HG03432 (cell line): Measurements from ENCODE around the gene TTC28.
"Not testable (repeated sequence)": the region's sequence is repeated elsewhere in the genome, so short reads cannot be mapped to it uniquely, and the experiment has no call there.

ENCODE experiments used
- ATAC-seq: cut with Tn5 transposase; IDR thresholded peaks from one replicate; pipeline ENCODE4 v1.9.1; 2021; ENCODE audit warnings: mild to moderate bottlenecking, moderate library complexity; ENCODE audit not compliant: unreplicated experiment

TTC28 gene

DNA sequence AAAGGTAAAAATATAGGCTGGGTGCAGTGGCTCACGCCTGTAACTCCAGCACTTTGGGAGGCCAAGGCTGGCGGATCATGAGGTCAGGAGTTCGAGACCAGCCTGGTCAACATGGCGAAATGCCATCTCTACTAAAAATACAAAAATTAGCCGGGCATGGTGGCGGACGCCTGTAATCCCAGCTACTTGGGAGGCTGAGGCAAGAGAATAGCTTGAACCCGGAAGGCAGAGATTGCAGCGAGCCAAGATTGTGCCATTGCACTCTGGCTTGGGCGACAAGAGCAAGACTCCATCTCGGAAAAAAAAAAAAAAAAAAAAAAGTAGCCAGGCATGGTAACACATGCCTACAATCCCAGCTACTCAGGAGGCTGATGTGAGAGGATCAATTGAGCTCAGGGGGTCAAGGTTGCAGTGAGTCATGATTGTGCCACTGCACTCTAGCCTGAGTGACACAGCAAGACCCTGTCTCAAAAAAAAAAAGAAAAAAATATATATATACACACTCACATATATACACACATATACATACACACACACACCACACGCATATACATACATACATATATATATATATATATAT lies 112.6 kb downstream of the TTC28 start:
- ATAC-seq = not testable (repeated sequence)

DNA sequence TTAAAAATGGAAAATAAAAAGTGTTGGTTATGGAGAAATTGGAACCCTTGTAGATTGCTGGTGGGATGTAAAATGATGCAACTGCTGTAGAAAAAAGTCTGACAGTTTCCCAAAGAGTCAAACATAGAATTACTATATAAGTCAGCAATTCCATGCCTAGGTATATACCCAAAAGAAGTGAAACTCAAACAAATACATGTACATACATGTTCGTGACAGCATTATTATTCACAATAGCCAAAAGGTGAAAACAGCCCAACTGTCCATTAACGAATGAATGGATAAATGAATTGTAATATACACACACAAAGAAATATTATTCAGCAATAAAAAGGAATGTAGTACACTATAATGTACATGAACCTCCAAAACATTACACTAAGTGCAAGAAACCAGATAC lies 116.0 kb downstream of the TTC28 start:
- ATAC-seq = no peak

DNA sequence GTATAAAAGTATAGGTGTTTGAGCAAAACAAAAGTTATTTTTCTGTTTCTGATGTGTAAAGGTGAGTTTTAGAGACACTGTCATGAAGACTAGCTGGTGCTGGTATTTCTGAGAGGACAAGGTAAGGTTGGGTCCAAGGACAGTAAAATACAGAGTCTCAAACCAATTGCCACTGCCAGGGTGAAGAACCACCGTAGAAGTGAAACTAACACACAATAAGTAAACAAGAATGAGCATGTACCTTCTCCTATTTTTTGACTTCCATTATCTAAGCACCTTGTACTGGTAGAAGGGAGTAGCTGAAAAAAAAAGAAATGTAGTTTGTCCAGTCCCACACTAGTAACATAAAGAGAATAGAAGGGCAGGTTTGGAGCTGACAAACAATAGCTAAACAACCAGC lies 117.3 kb downstream of the TTC28 start:
- ATAC-seq = no peak

DNA sequence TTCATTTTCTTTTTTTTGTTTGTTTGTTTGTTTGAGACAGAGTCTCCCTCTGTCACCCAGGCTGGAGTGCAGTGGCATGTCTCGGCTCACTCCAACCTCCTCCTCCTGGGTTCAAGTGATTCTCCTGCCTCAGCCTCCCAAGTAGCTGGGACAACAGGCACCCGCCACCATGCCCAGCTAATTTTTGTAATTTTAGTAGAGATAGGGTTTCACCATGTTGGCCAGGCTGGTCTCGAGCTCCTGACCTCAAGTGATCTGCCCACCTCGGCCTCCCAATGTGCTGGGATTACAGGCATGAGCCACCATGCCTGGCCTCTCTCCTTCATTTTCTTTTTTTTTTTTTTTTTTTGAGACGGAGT lies 118.9 kb downstream of the TTC28 start:
- not testable (repeated sequence) for ATAC-seq

DNA sequence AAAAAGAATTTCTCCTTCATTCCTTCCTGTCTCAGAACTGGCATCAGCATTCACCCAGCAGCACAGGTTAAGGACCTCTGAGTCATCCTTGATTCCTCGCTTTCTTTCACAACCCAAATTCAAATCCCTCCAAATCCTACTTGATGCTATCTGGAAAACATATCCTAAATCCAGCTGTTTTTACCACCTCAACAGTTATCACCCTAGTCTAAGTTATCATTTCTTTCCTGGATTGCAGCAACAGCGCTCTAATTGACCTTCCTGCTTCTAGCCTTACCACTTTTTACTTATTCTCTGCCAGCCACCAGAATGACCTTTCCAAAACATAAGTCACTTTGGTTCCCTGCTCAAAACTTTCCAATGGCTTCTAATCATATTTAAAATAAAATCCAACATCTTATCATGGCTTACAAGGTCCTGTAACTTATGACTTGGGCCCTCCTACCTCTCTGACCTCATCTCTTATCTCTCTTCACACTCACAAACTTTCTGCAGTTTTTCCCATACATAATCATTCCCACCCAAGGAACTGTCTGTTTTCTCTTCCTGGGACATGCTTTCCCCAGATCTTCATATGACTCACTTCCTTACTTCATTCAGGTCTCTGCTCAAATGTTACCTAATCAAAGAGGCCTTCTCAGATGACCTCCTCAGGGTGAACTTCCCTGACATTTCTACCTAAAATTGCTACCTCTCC lies 119.4 kb downstream of the TTC28 start:
- ATAC-seq = no peak

DNA sequence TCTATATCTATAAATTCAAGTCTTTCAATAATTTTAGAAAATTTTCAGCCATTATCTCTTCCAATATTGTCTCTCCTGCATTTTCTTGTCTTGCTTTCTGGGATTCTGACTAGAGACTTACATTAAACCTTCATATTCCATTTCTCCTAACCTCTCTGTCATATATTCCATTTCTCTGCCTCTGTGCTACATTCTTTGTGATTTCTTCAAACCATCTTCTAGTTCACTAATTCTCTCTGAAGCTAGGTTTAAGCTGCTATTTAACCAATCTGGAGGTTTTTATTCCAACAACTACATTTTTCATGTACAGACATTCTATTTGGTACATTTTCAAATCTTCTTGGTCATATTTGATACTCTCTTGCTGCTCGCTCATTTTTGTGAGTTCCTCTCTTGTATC lies 122.5 kb downstream of the TTC28 start:
- no peak for ATAC-seq

DNA sequence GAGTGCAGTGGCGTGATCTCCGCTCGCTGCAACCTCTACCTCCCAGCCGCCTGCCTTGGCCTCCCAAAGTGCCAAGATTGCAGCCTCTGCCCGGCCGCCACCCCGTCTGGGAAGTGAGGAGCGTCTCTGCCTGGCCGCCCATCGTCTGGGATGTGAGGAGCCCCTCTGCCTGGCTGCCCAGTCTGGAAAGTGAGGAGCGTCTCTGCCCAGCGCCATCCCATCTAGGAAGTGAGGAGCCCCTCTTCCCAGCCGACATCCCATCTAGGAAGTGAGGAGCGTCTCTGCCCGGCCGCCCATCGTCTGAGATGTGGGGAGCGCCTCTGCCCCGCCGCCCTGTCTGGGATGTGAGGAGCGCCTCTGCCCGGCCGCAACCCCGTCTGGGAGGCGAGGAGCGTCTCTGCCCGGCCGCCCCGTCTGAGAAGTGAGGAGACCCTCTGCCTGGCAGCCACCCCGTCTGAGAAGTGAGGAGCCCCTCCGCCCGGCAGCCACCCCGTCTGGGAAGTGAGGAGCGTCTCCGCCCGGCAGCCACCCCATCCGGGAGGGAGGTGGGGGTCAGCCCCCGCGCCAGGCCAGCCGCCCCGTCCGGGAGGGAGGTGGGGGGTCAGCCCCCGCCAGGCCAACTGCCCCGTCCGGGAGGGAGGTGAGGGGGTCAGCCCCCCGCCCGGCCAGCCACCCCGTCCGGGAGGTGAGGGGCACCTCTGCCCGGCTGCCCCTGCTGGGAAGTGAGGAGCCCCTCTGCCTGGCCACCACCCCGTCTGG lies 126.4 kb downstream of the TTC28 start:
- ATAC-seq = not testable (repeated sequence)

DNA sequence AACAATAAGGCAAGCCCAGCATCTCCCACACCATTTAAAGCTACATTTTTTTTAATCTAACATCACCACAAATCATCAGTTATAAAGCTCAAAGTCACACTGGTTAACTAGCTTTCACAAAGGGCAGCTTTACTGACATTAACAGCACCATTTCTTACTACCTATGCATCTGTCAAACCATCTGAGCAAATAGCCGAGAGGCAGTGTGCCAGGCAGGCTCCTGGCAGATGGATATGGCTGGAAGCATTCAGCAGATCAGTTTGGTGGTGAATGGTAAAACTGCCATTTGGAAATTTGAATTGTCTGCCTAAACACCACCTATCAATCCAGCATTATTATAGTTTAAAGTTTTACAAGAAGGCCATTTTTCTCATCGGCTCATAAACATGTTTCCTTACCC lies 131.2 kb downstream of the TTC28 start:
- ATAC-seq = no peak

DNA sequence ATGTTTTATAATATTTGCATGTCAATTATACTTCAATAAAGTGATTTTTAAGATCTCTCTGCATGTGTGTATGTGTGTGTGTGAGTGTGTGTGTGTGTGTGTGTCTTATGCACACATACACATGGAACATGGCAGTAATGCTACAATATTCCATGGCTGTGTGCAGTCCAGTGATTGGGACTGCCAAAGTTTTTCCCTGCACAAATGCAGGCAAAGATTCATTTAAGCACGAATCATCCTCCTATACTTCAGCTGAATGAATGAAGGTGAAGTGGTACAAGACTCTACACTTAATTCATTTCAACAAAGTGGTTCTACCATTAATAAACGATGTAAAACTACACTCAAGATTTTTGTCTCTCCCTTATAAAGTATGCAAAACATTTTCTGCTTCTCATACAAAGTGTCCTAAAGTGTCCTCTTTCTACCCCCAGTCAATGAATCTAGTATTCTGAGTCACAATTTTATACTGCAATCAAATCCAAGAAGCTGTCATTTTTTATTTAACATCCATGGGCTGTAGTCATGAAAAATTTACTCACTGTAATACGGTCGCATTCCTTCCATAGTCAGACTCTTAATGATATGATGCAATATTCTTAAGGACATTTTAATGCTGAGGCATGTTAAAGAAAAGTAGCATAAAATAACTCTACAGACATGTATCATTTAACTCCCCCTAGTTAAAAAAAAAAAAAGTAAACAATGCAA lies 132.4 kb downstream of the TTC28 start:
- no peak for ATAC-seq

DNA sequence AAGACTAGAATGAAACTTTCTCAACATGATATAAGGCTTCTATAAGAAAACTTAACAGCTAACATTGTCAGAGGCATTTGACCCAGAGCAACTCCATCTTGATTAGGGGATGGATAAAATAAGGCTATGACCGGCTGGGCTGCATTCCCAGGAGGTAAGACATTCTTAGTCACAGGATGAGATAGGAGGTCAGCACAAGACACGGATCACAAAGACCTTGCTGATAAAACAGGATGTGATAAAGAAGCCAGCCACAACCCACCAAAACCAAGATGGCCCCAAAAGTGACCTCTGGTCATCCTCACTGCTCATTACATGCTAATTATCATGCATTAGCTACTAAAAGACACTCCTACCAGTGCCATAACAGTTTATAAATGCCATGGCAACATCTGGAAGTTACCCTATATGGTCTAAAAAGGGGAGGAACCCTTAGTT lies 135.2 kb downstream of the TTC28 start:
- no peak for ATAC-seq

DNA sequence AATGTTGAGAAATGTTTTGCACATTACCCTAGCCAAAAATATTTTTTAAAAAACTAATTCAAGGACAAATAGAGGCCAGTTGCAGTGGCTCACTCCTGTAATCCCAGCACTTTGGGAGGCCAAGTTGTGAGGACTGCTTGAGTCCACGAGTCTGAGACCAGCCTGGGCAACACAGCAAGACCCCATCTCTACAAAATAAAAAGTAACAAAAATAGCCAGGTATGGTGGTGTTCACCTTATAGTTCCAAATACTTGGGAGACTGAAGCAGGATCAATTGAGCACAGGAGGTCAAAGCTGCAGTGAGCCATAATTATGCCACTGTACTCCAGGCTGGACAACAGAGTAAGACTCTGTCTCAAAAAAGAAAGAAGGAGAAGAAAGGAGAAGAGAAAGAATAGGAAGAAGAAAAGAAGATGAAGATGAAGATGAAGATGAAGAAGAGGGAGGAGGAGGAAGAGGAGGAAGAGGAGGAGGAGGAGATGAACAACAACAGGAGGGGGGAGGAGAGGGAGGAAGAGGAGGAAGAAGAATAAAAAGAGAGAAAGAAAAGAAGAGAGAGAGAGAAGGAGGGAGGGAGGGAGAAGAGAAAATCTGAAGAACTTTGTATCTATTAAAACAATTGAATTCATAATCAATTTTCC lies 136.5 kb downstream of the TTC28 start:
- ATAC-seq = no peak

DNA sequence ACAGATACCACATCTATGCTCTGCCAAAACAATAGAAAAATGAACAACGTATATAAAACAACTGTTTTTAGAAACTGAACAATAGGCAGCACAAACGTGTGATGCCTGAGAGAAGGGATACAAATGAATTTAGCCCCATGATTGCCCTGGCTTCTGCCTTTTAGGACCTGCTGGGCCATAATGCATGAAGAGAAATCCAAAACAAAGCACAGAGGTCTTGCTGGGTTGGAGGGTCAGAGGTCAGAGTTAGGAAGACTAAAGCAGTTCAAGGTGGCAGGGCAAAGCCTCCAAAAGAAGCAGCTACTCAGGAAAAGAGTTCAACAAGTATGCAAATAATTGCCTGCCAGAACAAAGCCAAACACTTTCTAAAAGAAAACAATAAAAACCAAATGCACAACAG lies 138.5 kb downstream of the TTC28 start:
- ATAC-seq = no peak

DNA sequence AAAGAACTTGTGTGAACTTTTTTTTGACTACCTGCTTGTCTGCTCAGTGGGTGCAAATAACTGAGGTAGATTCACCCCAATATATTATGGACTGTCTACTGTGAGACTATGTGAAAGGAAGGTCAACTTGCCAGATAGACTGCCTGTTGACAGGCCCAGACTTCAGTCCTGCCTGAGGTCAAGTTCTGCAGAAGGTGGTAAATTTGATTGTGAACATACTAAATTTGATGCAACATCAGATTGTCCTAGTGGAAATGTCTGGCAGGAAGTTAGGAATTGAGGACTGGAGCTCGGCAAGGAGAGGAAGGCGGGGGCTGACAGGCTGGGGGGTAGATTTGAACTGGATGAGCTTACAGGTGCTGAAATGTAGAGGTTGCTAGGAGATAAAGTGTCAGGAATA lies 140.7 kb downstream of the TTC28 start:
- no peak for ATAC-seq

DNA sequence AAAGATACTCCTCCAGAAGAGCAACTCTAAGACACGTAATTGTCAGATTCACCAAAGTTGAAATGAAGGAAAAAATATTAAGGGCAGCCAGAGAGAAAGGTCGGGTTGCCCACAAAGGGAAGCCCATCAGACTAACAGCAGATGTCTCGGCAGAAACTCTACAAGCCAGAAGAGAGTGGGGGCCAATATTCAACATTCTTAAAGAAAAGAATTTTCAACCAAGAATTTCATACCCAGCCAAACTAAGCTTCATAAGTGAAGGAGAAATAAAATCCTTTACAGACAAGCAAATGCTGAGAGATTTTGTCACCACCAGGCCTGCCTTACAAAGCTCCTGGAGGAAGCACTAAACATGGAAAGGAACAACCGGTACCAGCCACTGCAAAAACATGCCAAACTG lies 149.1 kb downstream of the TTC28 start:
- not testable (repeated sequence) for ATAC-seq

DNA sequence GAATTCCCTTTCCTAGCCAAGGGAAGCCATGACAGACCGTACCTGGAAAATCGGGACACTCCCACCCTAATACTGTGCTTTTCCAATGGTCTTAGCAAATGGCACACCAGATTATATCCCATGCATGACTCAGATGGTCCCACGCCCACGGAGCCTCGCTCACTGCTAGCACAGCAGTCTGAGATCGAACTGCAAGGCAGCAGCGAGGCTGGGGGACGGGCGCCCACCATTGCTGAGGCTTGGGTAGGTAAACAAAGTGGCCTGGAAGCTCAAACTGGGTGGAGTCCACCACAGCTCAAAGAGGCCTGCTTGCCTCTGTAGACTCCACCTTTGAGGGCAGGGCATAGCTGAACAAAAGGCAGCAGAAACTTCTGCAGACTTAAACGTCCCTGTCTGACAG lies 150.5 kb downstream of the TTC28 start:
- not testable (repeated sequence) for ATAC-seq

DNA sequence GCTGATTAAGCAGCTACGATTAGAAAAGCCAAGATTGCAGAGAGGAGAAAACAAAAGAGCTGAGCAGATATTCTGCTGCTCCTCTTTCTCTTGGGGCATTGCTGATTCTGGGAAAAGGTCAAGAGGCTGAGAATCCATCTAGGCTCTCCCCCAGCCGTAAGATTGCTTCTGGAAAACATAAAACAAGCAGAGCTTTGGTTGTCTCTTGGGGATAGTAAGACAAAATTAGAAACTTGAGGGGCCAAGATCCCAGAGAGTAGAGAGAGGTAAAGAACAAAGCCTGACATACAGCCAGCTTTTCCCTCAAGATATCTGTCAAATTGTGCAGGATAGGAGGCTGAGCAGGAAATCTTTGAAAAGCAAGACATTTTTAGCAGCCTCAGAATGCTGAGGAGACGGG lies 158.2 kb downstream of the TTC28 start:
- ATAC-seq = no peak

DNA sequence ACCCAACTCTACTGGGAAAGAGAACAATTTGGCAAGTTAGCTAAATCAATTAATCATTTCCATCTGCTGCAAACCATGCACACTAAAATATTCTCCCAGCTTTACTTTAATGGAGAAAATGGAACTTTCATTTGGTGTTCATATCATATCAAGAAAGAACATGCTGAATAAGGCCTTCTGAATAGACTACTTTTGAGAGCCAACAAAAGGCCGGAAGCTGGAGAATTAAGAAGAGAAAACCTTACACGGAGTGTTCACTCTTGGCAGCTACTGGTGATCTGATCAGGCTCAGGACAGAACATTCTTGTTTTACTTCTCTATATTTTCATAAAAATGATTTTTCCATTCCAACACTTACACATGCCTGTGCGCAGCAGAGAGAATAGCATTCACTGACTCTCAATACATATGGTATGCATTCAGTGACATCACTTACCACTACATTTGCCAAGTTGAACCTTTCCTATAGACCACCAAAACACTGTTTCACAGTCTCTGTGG lies 165.3 kb downstream of the TTC28 start:
- ATAC-seq = no peak

DNA sequence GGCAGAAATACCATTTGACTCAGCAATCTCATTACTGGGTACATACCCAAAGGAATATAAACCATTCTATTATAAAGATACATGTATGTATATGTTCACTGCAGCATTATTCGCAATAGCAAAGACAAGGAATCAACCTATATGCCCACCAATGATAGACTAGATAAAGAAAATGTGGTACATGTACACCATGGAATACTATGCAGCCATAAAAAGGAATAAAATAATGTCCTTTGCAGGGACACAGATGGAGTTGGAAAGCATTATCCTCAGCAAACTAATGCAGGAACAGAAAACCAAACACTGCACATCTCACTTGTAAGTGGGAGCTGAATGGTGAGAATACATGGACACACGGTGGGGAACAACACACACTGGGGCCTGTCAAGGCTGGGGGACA lies 167.3 kb downstream of the TTC28 start:
- ATAC-seq = not testable (repeated sequence)

DNA sequence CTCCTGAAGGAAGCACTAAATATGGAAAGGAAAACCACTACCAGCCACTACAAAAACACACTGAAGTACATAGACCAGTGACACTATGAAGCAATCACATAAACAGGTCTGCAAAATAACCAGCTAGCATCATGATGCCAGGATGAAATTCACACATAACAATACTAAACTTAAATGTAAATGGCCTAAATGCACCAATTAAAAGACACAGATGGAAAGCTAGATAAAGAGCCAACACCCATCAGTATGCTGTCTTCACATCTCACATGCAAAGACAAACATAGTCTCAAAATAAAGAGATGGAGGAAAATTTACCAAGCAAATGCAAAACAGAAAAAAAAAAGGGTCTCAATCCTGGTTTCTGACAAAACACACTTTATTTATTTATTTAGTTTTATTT lies 171.7 kb downstream of the TTC28 start:
- no peak for ATAC-seq

DNA sequence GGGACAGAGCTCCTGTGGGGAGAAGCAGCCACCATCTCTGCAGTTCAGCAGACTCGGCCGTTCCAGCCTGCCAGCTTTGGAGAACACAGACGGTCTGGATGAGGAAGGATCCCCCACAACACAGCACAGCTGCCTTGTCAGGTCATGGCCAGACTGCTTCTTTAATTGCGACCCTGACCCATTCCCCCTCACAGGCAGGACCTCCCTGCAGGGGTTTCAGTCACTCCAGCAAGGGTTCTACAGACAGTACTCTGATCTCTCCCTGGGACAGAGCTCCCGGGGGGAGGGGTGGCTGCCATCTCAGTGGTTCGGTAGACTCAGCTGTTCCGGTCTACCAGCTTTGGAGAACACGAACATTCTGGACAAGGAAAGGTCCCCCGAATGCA lies 173.5 kb downstream of the TTC28 start:
- ATAC-seq = no peak
